LNCAP (cell line): Measurements from ENCODE around the gene DPYSL3.
A peak's percentile ranks its signal among the peaks of the same experiment; 100 is the strongest.

Experiments
- CTCF ChIP-seq: fragments of 450-650 bp; IDR thresholded peaks from 2 replicates; pipeline ENCODE4 v1.5.1; 2017; ENCODE audit warnings: mild to moderate bottlenecking

DPYSL3 gene

GRCh38 chr5:147453875-147454814 lies 55.7 kb downstream of the DPYSL3 start:
- TF ChIP-seq CTCF, result peak; percentile 96

GRCh38 chr5:147452165-147452811 lies 57.6 kb downstream of the DPYSL3 start:
- no peak for TF ChIP-seq CTCF

DNA sequence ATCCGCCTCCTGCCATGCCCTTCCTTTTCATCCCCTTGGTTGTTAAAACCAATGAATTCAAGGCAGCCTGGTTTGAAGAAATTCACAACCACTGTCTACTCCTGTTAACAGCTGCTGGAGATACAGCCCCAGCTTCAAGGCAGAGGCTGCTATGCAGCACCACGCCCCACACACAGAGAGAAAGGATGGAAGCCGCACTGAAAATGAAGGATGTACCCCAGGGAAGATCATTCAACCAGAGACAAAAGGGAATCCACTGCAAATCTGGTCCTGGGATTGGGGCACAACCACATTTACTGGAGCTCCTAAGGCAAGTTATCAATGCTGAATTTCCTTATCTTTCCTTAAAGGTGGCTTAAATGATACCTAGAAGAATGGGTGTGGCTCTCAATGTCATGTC lies 58.7 kb downstream of the DPYSL3 start:
- no peak for TF ChIP-seq CTCF

DNA sequence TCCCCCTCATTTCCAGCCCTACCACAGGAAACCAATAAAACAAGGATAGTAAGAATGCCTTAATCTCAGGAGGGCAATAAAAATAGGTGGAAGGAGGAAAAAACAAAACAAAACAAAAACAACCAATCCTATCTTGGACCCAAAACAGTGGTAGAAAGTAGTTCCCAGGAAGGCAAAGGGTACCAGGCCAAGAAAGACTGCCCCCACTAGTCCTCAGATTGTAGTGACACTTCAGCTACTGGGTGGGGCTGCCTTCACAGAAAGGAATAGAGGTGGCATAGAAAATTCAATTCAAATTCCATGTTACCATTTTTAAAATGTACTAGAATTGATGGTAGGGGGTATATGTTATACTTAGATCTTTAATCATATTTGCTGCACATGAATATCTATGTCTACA lies 59.3 kb downstream of the DPYSL3 start:
- no peak for TF ChIP-seq CTCF

DNA sequence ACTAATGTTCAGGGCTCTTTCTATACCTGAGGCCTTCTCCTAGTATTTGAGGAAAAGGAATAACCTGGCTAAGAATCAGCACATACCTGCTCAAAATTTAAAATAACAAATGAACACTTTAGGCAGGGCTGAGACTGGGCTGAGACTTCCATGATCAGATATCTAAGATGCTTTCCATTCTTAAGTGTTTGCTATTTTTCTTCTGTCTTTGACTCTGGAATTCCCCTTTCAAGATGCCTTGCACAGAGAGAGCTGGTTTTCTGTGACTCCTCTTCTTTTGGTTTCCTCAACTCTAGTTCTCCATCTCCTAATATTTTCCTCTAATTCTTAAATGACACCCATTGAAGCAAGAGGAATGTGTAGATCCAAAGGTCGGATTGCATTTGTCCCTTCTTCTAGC lies 61.1 kb downstream of the DPYSL3 start:
- no peak for TF ChIP-seq CTCF

GRCh38 chr5:147446523-147446922 lies 63.3 kb downstream of the DPYSL3 start:
- no peak for TF ChIP-seq CTCF

DNA sequence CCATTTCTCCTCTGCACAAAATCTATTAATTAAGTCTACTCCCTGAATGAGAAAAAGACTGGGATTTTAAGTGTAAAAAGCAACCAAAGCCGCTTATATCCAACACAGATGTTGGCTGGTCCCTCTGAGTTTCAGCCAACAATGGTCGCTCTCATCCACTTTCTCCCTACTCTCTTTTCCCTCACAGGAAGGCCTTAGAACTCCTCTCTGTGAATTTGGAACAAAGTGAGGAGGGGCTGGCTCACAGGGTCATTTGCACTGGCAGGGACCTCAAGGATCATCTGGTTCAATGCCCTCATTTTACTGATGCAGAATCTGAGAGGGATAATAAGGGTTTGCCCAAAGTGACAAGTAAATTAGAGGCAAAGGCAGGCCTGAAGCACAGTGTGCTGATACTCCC lies 64.0 kb downstream of the DPYSL3 start:
- no peak for TF ChIP-seq CTCF
